Vagina (tissue), 2 donors: Measurements from ENCODE around the gene C5orf52.

Experiments used
- POLR2AphosphoS5 ChIP-seq, 2 donors: sonication (generic); formaldehyde crosslinking; IDR thresholded peaks; one replicate each; pipeline ENCODE4 v1.9.0; 2017; ENCODE audit warnings: antibody characterized with exemption in 2 of 2, mild to moderate bottlenecking in 2 of 2, low read depth in 1 of 2; ENCODE audit not compliant: insufficient read depth in 1 of 2
- TF ChIP-seq, protein P1 (sequence below), 3 experiments: fragments of 450-650 bp in 2 of 3; fragments of 200-600 bp in 1 of 3; sonication (generic) in 1 of 3; IDR thresholded peaks; one replicate each; pipeline ENCODE4 v1.5.1; 2017 to 2019; ENCODE audit warnings: antibody characterized with exemption in 3 of 3, mild to moderate bottlenecking in 2 of 3, moderate library complexity in 2 of 3

DNA sequence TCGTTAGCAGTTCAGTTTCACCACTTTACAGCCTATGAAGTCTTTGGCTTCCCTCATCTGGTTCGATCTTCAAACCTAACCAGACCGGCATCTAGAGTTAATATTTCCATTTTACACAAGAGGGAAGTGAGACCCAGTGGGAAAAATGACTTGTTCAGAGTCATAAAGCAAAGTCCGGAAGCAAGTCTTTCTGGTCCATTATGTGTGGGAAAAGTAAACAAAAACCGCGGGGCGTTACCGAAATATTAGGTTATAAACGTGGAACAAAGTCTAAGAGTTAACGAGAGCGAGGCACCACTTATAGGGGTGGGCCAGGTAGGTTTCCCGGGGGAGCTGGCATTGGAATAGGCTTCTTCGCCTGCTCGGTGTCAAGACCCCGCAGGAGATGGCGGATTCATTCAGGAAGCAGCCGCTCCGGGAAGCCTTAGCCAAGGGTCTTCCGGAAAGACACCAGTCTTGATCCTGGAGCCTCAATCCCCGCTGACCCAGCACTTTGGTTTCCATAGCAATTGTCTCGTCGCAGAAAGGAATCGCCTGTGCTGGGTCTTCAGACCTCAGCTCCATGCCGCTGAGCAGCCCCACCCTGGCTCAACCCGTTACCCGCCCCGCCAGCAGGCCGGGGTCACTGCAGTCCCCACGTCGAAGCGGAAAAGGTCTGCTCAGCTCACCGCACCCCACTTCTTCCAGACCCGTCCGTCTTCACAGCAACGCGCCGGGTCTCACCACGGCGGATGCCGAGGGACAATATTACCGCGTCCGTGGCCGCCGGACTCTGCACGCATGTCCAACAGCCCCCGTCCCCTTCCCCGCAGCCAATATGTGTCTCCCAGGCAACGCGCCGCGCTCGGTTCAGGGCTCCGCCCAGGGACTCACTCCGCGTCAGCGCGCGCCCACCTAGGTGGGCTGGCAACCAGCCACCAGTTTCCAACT lies at the start of gene C5orf52:
- no peak for TF ChIP-seq POLR2AphosphoS5 (IDR thresholded peaks at IDR 0.05; ENCODE audit: insufficient read depth in 1 of 2, low read depth in 1 of 2)
- TF ChIP-seq, protein P1, sequence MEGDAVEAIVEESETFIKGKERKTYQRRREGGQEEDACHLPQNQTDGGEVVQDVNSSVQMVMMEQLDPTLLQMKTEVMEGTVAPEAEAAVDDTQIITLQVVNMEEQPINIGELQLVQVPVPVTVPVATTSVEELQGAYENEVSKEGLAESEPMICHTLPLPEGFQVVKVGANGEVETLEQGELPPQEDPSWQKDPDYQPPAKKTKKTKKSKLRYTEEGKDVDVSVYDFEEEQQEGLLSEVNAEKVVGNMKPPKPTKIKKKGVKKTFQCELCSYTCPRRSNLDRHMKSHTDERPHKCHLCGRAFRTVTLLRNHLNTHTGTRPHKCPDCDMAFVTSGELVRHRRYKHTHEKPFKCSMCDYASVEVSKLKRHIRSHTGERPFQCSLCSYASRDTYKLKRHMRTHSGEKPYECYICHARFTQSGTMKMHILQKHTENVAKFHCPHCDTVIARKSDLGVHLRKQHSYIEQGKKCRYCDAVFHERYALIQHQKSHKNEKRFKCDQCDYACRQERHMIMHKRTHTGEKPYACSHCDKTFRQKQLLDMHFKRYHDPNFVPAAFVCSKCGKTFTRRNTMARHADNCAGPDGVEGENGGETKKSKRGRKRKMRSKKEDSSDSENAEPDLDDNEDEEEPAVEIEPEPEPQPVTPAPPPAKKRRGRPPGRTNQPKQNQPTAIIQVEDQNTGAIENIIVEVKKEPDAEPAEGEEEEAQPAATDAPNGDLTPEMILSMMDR (IDR thresholded peaks at IDR 0.05): no peak
